Mucosa of descending colon (tissue), 3 donors: ENCODE measurements around the gene PITPNM1. TPM values are rescaled to one million over a fixed set of nuclear protein-coding genes. Genes with fewer than 3 reads are reported as not detected.
A peak's percentile ranks its signal among the peaks of the same experiment; 100 is the strongest.

Source experiments
- ATAC-seq: fragments of 200-7000 bp; cut with Tn5 transposase; one replicate; pipeline ENCODE4 v1.9.1; 2020; ENCODE audit warnings: mild to moderate bottlenecking, moderate library complexity
- DNase-seq, 3 donors: peaks; one replicate each; pipeline ENCODE4 v3.0.0-alpha.2; 2020
- H3K36me3 ChIP-seq: fragments of 200-600 bp; one replicate; pipeline ENCODE4 v1.8.0; 2021; ENCODE audit warnings: low read depth, mild to moderate bottlenecking
- H3K4me1 ChIP-seq: fragments of 200-600 bp; one replicate; pipeline ENCODE4 v1.8.0; 2021; ENCODE audit warnings: low read depth, mild to moderate bottlenecking
- H3K4me3 ChIP-seq: fragments of 200-600 bp; one replicate; pipeline ENCODE4 v1.8.0; 2021; ENCODE audit warnings: mild to moderate bottlenecking
- H3K9me3 ChIP-seq: fragments of 200-600 bp; one replicate; pipeline ENCODE4 v1.8.0; 2021; ENCODE audit warnings: mild to moderate bottlenecking
- CTCF ChIP-seq: fragments of 200-600 bp; IDR thresholded peaks from one replicate; pipeline ENCODE4 v1.8.0; 2022; ENCODE audit warnings: antibody characterized with exemption, mild to moderate bottlenecking
- intact Hi-C, 2 donors: fragments of 100-400 bp; cut with DNase I in 1 of 2; cut with micrococcal nuclease in 1 of 2; formaldehyde crosslinking; loops; one replicate each; pipeline versions ENCODE4 v1.11.0 to v1.11.1; 2022; cut with DNase I, micrococcal nuclease
- total RNA-seq, 3 donors: library from RNA; stranded (reverse); fragmentation: NEBNext Ultra II Directional in 2 of 3; extraction: Animal tissue kit (Norgen Biotek cat#: 25700) in 2 of 3; gene quantifications; one replicate each; pipeline versions ENCODE4 v1.2.1 to v1.2.4, GENCODE V29; 2021 to 2023
- donor health status: DM: no; HTN: no; CAD: no; lungs with moderate emphysema.
- donor health status: DM: no; HTN: no; CAD: no.
- donor health status: DM: no; HTN: yes; CAD: no.

PITPNM1 gene
- total RNA-seq, 3 donors from 2014 or later, result 59.6 to 104 (median 83.7) TPM

DNA sequence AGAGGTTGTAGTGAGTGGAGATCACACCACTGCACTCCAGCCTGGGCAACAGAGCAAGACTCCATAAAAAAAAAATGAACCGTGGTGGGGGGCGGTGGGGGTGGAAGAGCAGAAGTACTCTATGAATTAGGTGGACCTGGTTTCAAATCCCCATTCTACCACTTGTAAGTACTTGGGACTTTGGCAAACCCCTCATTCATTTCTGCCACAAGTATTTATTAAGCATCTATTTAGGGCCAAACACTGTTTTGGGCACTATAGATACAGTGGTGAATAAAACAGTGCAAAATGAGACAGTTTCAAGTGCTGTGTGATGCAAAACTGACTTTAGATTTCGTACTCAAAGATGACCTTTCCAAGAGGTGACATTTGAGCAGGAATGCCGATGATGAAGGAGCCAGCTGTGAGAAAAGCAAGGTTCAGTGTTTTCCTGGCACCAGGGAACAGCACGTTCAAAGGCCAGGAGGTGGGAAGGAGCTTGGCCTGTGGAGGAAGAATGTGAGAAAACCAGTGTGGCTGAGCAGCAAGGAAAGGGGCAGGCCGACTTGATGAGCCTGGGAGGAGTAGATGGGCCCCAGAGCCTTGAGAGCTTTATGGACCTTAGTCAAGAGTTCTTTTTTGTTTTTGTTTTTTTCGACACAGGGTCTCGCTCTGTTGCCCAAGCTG lies 34.7 kb downstream of the PITPNM1 start:
- intact Hi-C loops, result no loop called here
- ATAC-seq, result no peak
- no peak for TF ChIP-seq CTCF

GRCh38 chr11:67469508-67469811 lies 35.7 kb downstream of the PITPNM1 start:
- DNase-seq (no peak), ATAC-seq (no peak)
- intact Hi-C loops, result no loop called here
- Histone ChIP-seq H3K36me3 (no peaks in the 10 kb centered on the region), H3K9me3 (no peaks in the 10 kb centered on the region), H3K4me1 (peaks cover 12% of the 10 kb centered on the region), H3K4me3 (peak overlapping the region; percentile 90)
- TF ChIP-seq CTCF, result no peak

More for the DNA sequence above, 34.7 kb downstream of the PITPNM1 start:
- Histone ChIP-seq H3K4me1 (peaks cover 12% of the 10 kb centered on the region), H3K36me3 (no peaks in the 10 kb centered on the region), H3K4me3 (no peak overlapping the region), H3K9me3 (no peaks in the 10 kb centered on the region)
- no peak for DNase-seq

DNA sequence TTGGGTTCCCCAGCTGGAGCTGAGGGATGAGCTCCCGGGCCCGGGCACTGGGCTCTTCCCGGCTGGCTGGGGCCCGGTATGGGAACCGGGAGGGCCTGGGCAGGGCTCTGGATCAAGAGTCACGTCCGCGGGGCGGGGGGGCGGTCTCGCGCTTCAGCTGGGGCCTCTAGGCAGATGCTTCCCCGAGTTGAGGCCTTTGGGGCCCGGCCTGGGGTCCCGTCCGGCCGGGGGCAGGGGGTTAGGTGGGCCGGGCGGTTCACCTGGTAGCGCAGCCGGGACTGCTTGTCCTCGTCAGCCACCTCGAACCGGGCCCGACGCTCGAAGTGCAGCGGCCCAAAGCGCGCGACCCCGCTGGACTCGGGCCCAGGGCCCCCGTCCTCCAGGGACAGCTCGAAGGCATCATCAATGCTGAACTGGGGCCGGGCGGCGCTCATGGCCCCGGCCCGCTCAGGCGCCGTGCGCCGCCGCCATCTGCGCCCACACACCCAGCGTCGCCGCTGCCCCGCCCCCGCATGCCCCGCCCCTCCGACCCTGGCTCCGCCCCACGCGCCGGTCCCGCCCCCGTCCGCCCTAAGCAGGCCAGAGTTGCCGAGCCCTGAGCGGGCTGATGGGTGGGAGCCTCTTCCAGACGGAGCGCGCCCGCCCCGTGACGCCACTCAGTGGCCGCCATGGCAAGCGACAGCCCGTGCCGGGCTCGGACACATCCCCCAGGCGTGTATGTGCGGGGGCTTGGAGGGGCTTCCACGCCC lies 36.2 kb downstream of the PITPNM1 start, which contains the start of gene TMEM134:
Gene TMEM134 (minus strand): TSS at position 493 of the 749 bp plus-strand sequence. CDS start 59 bp downstream, at position 434.
- peak; percentile 87 for ATAC-seq
- H3K9me3 ChIP-seq, result no peaks in the 10 kb centered on the region
- H3K36me3 ChIP-seq, result no peaks in the 10 kb centered on the region
- H3K4me3 ChIP-seq, result peak within 1 kb of the TSS; percentile 90
- H3K4me1 ChIP-seq, result peaks cover 18% of the 10 kb centered on the region
- DNase-seq, result peak; percentile 92 to 96 (median 94)
- TF ChIP-seq CTCF, result peak; percentile 38
- intact Hi-C loops, result no loop called here

DNA sequence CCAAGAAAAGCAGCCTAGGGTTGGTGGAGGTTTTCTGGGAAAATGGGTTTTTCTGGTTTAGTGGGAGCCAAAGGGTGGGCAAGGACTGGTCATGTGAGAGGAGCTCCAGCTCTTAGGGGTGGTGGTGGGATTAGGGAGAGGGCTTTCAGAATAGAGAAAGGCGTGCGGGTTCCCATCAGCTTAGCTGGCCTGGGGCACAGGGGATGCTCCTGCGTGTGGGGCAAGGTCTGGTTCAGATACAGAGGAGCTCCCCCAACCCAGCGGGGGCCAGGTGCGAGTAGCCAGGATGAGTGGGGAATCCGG lies 36.8 kb downstream of the PITPNM1 start:
- no peaks in the 10 kb centered on the region for H3K36me3 ChIP-seq
- DNase-seq, result no peak
- TF ChIP-seq CTCF, result no peak
- H3K4me3 ChIP-seq, result peak overlapping the region; percentile 90
- peaks cover 20% of the 10 kb centered on the region for H3K4me1 ChIP-seq
- intact Hi-C loops, result no loop called here
- no peaks in the 10 kb centered on the region for H3K9me3 ChIP-seq
- ATAC-seq, result peak; percentile 2

DNA sequence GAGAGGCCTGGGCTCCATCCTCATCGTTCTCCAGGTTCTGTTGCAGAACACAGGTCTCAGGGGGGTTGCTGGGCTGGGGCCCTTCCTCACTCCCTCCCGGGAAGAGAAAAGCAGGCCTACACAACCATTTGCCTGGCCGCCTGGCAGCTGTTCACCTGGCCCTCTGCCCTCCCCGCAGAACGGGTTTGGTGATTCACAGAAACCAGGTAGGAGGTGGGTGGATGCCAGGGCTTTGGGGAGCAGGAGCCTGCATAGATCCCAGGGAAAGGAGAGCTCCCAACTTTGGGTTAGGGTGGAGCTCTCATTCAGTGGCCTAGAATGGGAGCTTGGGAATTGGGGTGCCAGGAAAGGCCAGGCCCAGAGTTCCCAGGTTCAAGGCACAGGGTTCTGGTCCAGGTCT lies 37.1 kb downstream of the PITPNM1 start:
- intact Hi-C loops, result no loop called here
- no peak for TF ChIP-seq CTCF
- ATAC-seq, result peak; percentile 24

More for the DNA sequence above, 37.1 kb downstream of the PITPNM1 start:
- DNase-seq, result peak; percentile 80 to 85 (median 84)
- H3K36me3 ChIP-seq, result no peaks in the 10 kb centered on the region
- no peaks in the 10 kb centered on the region for H3K9me3 ChIP-seq
- peaks cover 20% of the 10 kb centered on the region for H3K4me1 ChIP-seq
- H3K4me3 ChIP-seq, result peak overlapping the region; percentile 90
